ENCODE results near the gene PGM2L1. TPM values are rescaled to one million over a fixed set of nuclear protein-coding genes. Genes with fewer than 3 reads are reported as not detected.

Gene PGM2L1
- polyA plus RNA-seq, 4 donors = 2.9 to 4.4 (median 3.4) TPM

DNA sequence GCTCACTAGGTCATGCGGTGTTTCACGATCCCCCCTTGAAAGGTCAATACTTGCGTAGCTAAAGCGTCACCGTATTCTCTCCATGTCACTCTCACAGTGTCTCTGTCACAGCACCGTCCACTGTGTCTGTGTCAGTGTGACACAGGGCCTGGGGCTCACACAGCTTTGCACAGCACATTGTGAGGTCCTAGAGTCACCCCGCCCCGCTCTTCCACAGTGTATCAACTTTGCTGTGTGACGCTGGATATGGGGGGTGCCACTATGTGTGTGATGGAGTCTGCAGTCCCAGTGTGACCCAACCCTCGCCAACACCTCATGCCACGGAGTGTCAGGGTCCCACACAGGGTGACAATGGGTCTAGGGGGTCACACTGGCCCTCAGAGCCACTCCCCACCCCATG is 87.4 kb downstream of the PGM2L1 start:
- no peak for DNase-seq (ENCODE audit: low read depth in 4 of 4, low spot score in 3 of 4)

DNA sequence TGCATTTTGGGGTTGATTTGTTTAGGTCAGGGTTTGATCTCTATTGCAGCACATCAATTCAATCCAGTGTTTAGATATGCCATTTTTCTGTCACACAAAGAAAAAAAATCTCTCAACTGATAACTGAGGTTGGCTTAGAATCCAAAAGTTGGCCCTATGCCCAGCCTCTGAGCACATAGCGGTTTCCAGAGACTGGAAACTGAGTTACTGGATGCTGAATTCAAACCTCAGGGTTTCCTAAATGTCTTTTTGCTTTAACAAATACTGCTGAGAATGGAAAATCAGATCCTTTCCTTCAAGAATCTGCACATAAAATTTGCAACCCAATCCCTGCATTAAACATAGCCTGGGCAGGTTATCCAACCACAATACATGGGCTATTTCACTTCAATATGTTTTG is 90.8 kb downstream of the PGM2L1 start:
- DNase-seq (ENCODE audit: low read depth in 4 of 4, low spot score in 3 of 4) = no peak

DNA sequence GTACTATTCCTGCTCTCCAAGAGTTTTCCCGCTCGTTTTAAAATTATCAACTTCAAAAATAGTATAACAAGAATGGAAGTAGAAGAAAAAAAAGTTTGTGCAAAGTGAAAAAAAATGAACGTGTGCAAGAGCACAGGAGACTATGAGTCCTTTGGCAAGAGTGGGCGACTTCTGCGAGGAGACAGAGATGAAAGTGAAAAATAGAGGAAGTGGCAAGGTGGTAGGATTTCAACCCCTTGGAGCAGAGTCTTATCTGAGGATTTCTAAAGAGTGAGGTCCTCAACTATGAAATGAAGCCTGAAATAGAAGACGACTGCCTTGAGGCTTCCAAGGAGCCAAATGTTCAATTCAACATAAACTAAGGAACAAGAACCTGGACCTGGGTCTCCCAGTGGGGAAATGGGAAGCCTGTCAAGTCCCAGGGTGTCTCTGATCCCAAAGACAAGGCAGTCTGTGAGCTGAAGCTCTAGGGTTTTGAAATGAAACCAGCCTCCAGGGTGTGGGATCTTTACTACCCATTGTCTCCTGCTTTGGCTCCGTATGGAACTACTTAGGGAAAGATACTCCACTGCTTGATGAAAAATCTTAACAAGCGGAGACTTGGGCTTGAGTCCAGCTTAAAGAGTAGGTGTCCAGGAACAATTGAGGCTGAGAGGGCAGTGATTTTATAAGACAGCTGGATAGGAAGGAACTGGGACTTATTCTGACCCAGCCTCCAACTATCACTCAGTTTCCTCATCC is 91.6 kb downstream of the PGM2L1 start:
- DNase-seq (ENCODE audit: low read depth in 4 of 4, low spot score in 3 of 4) = no peak

DNA sequence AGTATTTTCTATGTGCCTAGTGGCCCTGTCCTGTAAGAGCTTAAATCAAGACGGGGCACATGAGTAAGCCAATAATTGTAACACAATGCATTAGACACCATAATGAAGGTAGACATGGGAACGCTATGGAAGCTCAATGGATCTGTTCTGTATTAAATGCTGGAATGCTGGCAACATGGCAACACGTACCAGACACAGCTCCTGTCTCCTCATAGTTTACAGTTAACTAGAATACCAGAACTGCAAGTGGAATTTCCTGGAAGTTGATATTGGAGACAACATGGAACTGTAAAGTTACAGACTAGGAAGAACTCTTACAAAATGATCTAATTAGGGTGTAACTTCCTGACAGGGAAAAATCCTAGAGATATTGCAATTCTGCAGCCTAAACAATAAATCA is 99.2 kb downstream of the PGM2L1 start:
- no peak for DNase-seq (ENCODE audit: low read depth in 4 of 4, low spot score in 3 of 4)

DNA sequence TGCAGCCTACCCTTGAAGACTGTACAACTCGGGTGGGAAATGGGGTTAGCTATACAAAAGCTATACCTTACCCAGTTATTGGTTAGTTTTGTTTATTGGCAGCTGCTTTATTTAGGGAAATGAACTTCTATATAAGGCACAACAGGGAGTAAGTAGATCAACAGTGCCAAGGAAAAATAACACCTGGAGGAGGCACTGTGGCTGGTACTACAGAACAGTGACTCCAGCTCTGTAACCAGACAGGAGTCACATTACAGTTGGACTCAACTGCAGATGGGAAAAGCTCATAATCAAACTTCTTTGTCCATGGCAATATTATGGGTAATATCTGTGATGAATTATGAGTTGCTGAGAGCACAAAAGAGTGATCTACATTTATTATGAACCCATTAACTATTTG is 100.7 kb downstream of the PGM2L1 start:
- no peak for DNase-seq (ENCODE audit: low read depth in 4 of 4, low spot score in 3 of 4)

- DNase-seq (ENCODE audit: low read depth in 4 of 4, low spot score in 3 of 4) = no peak
These were observed 109.3 kb downstream of the PGM2L1 start for GRCh38 chr11:74288911-74289310.

DNA sequence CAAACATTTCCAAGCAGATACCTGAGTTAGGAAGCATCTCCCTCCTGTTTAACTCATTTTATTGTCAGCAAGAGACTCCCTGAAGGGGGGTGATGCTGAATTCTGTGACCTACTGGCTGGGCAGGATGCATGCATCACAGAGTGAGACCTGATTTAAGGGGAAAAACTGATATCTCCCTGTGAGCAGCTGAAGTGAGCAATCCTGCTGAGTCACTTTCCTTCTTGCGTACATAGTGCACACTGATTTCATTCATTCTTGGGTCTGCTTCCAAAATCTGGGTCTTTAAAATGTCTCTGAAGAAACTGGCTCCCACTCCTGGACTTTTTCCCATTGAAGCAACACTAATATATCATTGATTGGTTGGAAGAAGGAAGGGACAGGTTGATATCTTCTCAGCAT is 110.1 kb downstream of the PGM2L1 start:
- DNase-seq (ENCODE audit: low read depth in 4 of 4, low spot score in 3 of 4) = no peak

DNA sequence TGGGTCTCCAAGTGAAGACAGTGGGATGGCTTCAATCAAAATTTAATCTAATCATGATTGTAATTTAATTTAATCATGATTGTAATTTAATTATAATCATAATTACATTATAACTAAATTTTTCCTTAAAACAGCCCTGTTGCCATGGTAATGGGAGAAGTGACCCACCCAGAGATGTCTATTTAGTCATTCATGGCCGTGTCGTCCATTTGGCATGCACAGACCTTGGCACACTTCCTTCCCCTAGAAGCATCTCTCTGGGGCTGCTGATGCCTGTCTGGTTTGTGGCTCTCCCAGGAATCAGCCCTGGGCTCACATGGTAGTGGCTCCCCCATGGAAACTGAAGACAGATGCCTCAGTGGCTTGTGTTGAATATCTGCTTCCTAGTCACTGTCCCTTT is 113.8 kb downstream of the PGM2L1 start:
- DNase-seq (ENCODE audit: low read depth in 4 of 4, low spot score in 3 of 4) = no peak

GRCh38 chr11:74283580-74284180 is 114.6 kb downstream of the PGM2L1 start:
- DNase-seq (ENCODE audit: low read depth in 4 of 4, low spot score in 3 of 4) = no peak

- no peak for DNase-seq (ENCODE audit: low read depth in 4 of 4, low spot score in 3 of 4)
These were observed 115.3 kb downstream of the PGM2L1 start for GRCh38 chr11:74282914-74283371.

GRCh38 chr11:74282421-74282820 is 115.8 kb downstream of the PGM2L1 start:
- no peak for DNase-seq (ENCODE audit: low read depth in 4 of 4, low spot score in 3 of 4)

DNA sequence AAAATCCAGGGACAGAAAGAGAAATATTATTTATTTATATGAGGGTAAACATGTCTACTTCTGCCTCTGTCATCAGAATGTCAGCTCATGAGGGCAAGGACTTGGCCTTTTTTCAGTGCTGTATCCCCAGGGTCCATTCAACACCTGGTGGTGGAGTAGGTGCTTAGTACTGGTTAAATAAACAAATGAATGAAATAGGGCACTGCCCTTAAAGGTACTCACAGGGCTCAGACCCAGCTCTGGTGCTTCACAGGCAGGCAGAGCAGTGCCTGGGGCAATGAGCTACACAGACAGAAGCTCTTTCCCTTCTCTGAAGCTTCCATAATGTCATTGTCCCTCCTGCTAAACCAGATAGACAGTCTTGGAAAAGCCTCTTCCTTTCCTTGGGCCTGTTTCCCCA is 117.7 kb downstream of the PGM2L1 start:
- DNase-seq (ENCODE audit: low read depth in 4 of 4, low spot score in 3 of 4) = no peak

Other genes with a start within 250 kb of the PGM2L1 start
- 10 to 100 TPM; 17.6 to 25.4 (median 22.2) TPM for gene C2CD3, start 227.4 kb downstream of the PGM2L1 start, polyA plus RNA-seq (ENCODE audit: insufficient read length in 4 of 4)
- 10 to 100 TPM; 35.0 to 43.4 (median 40.0) TPM for gene PPME1, start 227.1 kb downstream of the PGM2L1 start, polyA plus RNA-seq (ENCODE audit: insufficient read length in 4 of 4)
- 1 to 10 TPM in 2 of 4 donors, under 1 TPM in 2; 0.93 to 1.3 (median 1.0) TPM for gene P4HA3, start 86.8 kb downstream of the PGM2L1 start, polyA plus RNA-seq (ENCODE audit: insufficient read length in 4 of 4)
- gene KCNE3, start 69.1 kb upstream of the PGM2L1 start, polyA plus RNA-seq (ENCODE audit: insufficient read length in 4 of 4) = 10 to 100 TPM in 3 of 4 donors, 1 to 10 TPM in 1; 6.3 to 31.3 (median 27.8) TPM
- 1 to 10 TPM; 3.1 to 9.2 (median 8.8) TPM for gene LIPT2, start 95.3 kb upstream of the PGM2L1 start, polyA plus RNA-seq (ENCODE audit: insufficient read length in 4 of 4)
- 10 to 100 TPM; 24.3 to 36.1 (median 35.2) TPM for gene POLD3, start 194.1 kb upstream of the PGM2L1 start, polyA plus RNA-seq (ENCODE audit: insufficient read length in 4 of 4)